GM23338 (cell line): ENCODE data around the gene BBX. TPM values are rescaled to one million over a fixed set of nuclear protein-coding genes. Genes with fewer than 3 reads are reported as not detected.
A peak's percentile ranks its signal among the peaks of the same experiment; 100 is the strongest.

ENCODE experiments used
- ATAC-seq: fragments of 200-7000 bp; cut with Tn5 transposase; 3 replicates; pipeline ENCODE4 v1.9.1; 2020
- DNase-seq: peaks from one replicate; pipeline ENCODE4 v3.0.0-alpha.2; 2015; ENCODE audit warnings: low spot score
- H2AFZ ChIP-seq: fragments of 200-600 bp; sonication (generic); 2 replicates; pipeline ENCODE4 v1.8.0; 2016; ENCODE audit warnings: antibody characterized with exemption, mild to moderate bottlenecking, moderate library complexity
- H3F3A ChIP-seq: fragments of 200-600 bp; sonication (generic); replicated peaks from 2 replicates; pipeline ENCODE4 v1.8.0; 2017; ENCODE audit warnings: antibody characterized with exemption, mixed run types, low read depth
- H3K27ac ChIP-seq: fragments of 200-600 bp; sonication (generic); 2 replicates; pipeline ENCODE4 v1.6.1; 2016; ENCODE audit warnings: low read depth
- H3K27me3 ChIP-seq: fragments of 200-600 bp; sonication (generic); 2 replicates; pipeline ENCODE4 v1.8.0; 2016; ENCODE audit warnings: mild to moderate bottlenecking, mixed run types, moderate library complexity; ENCODE audit not compliant: insufficient read depth
- H3K36me3 ChIP-seq: fragments of 200-600 bp; sonication (generic); 2 replicates; pipeline ENCODE4 v1.8.0; 2016; ENCODE audit warnings: mild to moderate bottlenecking; ENCODE audit not compliant: insufficient read depth
- H3K4me1 ChIP-seq: fragments of 200-600 bp; sonication (generic); 2 replicates; pipeline ENCODE4 v1.8.0; 2016; ENCODE audit warnings: mild to moderate bottlenecking, moderate library complexity; ENCODE audit not compliant: insufficient read depth
- H3K4me2 ChIP-seq: fragments of 200-600 bp; sonication (generic); 2 replicates; pipeline ENCODE4 v1.7.1; 2017; ENCODE audit warnings: mixed run types
- H3K4me3 ChIP-seq: fragments of 200-600 bp; sonication (generic); 2 replicates; pipeline ENCODE4 v1.6.1; 2016; ENCODE audit warnings: mixed run types
- H3K79me2 ChIP-seq: fragments of 200-600 bp; sonication (generic); replicated peaks from 2 replicates; pipeline ENCODE4 v1.8.0; 2017; ENCODE audit warnings: mild to moderate bottlenecking; ENCODE audit not compliant: insufficient read depth
- H3K9me2 ChIP-seq: fragments of 200-600 bp; sonication (generic); 2 replicates; pipeline ENCODE4 v1.8.0; 2017; ENCODE audit not compliant: insufficient read depth
- H4K20me1 ChIP-seq: fragments of 200-600 bp; sonication (generic); replicated peaks from 2 replicates; pipeline ENCODE4 v1.8.0; 2017; ENCODE audit warnings: mild to moderate bottlenecking; ENCODE audit not compliant: insufficient read depth
- H3K27ac Mint-ChIP-seq: 2 replicates; pipeline ENCODE4 v1.8.0; 2020; ENCODE audit warnings: inconsistent platforms, mild to moderate bottlenecking, moderate library complexity, mixed read lengths
- H3K27me3 Mint-ChIP-seq: 3 replicates; pipeline ENCODE4 v1.8.0; 2022; ENCODE audit warnings: low read depth, mild to moderate bottlenecking, moderate library complexity, mixed read lengths, inconsistent platforms; ENCODE audit not compliant: insufficient read depth, poor library complexity
- H3K36me3 Mint-ChIP-seq: 3 replicates; pipeline ENCODE4 v1.8.0; 2021; ENCODE audit warnings: low read depth, mild to moderate bottlenecking, inconsistent platforms, moderate library complexity, mixed read lengths
- H3K4me1 Mint-ChIP-seq: 3 replicates; pipeline ENCODE4 v1.8.0; 2020; ENCODE audit warnings: mild to moderate bottlenecking, inconsistent platforms, mixed read lengths
- H3K4me3 Mint-ChIP-seq: 3 replicates; pipeline ENCODE4 v1.8.0; 2021; ENCODE audit warnings: moderate library complexity, mild to moderate bottlenecking, inconsistent platforms, mixed read lengths
- H3K9me3 Mint-ChIP-seq: 3 replicates; pipeline ENCODE4 v1.8.0; 2020; ENCODE audit warnings: moderate library complexity, mild to moderate bottlenecking, inconsistent platforms, mixed read lengths
- EZH2phosphoT487 ChIP-seq: fragments of 200-600 bp; sonication (generic); IDR thresholded peaks from one replicate; pipeline ENCODE4 v1.8.1; 2018; ENCODE audit warnings: antibody characterized with exemption; ENCODE audit not compliant: unreplicated experiment
- JUNB ChIP-seq: IDR thresholded peaks from one replicate; pipeline ENCODE4 v1.6.1; 2016; ENCODE audit warnings: antibody characterized with exemption; ENCODE audit not compliant: unreplicated experiment
- NANOG ChIP-seq: IDR thresholded peaks from 2 replicates; pipeline ENCODE4 v1.6.1; 2016; ENCODE audit warnings: antibody characterized with exemption, borderline replicate concordance
- POLR2AphosphoS5 ChIP-seq: IDR thresholded peaks from 2 replicates; pipeline ENCODE4 v1.6.1; 2016; ENCODE audit warnings: antibody characterized with exemption, low read depth
- STAT1 ChIP-seq: IDR thresholded peaks from one replicate; pipeline ENCODE4 v1.6.1; 2016; ENCODE audit warnings: antibody characterized with exemption; ENCODE audit not compliant: unreplicated experiment
- ZNF114 ChIP-seq: fragments of 250-450 bp; sonication (Bioruptor Pico); IDR thresholded peaks from 2 replicates; pipeline ENCODE4 v1.5.0; 2020; ENCODE audit warnings: mild to moderate bottlenecking, moderate library complexity
- ZNF331 ChIP-seq: fragments of 250-450 bp; sonication (Bioruptor Pico); IDR thresholded peaks from 2 replicates; pipeline ENCODE4 v1.5.0; 2020; ENCODE audit warnings: low read depth, mild to moderate bottlenecking, moderate library complexity
- polyA plus RNA-seq: library from polyadenylated mRNA; unstranded; fragments of >200 nt; fragmentation: Nextera tagmentation; extraction: Ambion mirVana; gene quantifications from 2 replicates; pipeline ENCODE4 v1.2.1, GENCODE V29; 2016
- total RNA-seq: library from RNA; depleted of rRNA; stranded (reverse); fragments of >200 nt; shearing (Covaris generic); gene quantifications from 2 replicates; pipeline ENCODE4 v1.2.3, GENCODE V29; 2014
- TF ChIP-seq, protein P1 (sequence below): IDR thresholded peaks from 2 replicates; pipeline ENCODE4 v1.6.1; 2016; ENCODE audit warnings: antibody characterized with exemption
- TF ChIP-seq, protein P2 (sequence below): IDR thresholded peaks from one replicate; pipeline ENCODE4 v1.6.1; 2018; ENCODE audit warnings: antibody characterized with exemption; ENCODE audit not compliant: unreplicated experiment
- TF ChIP-seq, protein P3 (sequence below), 2 experiments: fragments of 200-600 bp in 1 of 2; sonication (generic) in 1 of 2; conservative IDR thresholded peaks; 2 replicates each; pipeline versions ENCODE4 v1.5.1 to v1.6.1; 2016 to 2017; ENCODE audit warnings: antibody characterized with exemption in 2 of 2, low read depth in 2 of 2, mild to moderate bottlenecking in 2 of 2, moderate library complexity in 1 of 2

Gene BBX
- total and polyA plus RNA-seq, 2 experiments from 2014 or later = 35.2 to 44.1 TPM

DNA sequence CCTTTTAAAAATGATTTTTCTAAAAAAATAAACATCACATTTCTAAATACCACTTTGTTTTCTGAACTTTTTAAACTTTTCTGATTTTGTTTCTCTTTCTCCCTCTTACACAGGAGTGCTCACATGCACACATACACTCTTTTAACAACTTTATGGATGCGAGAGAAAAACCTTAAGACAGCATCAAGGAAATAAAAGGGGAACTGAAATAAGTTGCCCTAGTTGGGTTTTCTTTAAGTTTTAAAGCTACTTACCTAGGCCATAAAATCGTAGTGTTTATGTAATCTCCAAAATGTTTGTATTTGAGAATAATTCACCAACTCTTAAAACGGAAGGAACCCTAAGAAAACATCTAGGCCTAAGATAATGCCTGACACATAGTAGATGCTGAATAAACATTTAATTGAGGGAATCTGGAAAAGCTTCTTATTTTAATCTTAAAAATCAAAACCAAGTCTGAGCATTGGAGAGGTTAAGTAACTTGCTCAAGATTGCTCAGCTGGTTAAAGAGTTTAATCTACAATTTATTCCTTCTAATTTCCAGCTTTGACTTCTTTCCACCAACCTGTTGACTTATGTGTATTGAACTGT is 1.2 kb upstream of the BBX start:
- TF ChIP-seq POLR2AphosphoS5 (no peak), JUNB (no peak), ZNF114 (CRISPR knock-in tag) (no peak), ZNF331 (CRISPR knock-in tag) (no peak), EZH2phosphoT487 (no peak), STAT1 (no peak)
- TF ChIP-seq, protein P1, sequence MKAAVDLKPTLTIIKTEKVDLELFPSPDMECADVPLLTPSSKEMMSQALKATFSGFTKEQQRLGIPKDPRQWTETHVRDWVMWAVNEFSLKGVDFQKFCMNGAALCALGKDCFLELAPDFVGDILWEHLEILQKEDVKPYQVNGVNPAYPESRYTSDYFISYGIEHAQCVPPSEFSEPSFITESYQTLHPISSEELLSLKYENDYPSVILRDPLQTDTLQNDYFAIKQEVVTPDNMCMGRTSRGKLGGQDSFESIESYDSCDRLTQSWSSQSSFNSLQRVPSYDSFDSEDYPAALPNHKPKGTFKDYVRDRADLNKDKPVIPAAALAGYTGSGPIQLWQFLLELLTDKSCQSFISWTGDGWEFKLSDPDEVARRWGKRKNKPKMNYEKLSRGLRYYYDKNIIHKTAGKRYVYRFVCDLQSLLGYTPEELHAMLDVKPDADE = no peak
- TF ChIP-seq, protein P2, sequence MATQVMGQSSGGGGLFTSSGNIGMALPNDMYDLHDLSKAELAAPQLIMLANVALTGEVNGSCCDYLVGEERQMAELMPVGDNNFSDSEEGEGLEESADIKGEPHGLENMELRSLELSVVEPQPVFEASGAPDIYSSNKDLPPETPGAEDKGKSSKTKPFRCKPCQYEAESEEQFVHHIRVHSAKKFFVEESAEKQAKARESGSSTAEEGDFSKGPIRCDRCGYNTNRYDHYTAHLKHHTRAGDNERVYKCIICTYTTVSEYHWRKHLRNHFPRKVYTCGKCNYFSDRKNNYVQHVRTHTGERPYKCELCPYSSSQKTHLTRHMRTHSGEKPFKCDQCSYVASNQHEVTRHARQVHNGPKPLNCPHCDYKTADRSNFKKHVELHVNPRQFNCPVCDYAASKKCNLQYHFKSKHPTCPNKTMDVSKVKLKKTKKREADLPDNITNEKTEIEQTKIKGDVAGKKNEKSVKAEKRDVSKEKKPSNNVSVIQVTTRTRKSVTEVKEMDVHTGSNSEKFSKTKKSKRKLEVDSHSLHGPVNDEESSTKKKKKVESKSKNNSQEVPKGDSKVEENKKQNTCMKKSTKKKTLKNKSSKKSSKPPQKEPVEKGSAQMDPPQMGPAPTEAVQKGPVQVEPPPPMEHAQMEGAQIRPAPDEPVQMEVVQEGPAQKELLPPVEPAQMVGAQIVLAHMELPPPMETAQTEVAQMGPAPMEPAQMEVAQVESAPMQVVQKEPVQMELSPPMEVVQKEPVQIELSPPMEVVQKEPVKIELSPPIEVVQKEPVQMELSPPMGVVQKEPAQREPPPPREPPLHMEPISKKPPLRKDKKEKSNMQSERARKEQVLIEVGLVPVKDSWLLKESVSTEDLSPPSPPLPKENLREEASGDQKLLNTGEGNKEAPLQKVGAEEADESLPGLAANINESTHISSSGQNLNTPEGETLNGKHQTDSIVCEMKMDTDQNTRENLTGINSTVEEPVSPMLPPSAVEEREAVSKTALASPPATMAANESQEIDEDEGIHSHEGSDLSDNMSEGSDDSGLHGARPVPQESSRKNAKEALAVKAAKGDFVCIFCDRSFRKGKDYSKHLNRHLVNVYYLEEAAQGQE = no peak
- ATAC-seq (no peak), DNase-seq (no peak)
- no peaks in the 10 kb centered on the region for H3K9me2 ChIP-seq
- 0 out of 2 replicates have a peak, but pooled peaks cover 4% of the 10 kb centered on the region for H3K36me3 ChIP-seq
- H3K27me3 ChIP-seq = peaks cover 14% of the 10 kb centered on the region
- peaks cover 4% of the 10 kb centered on the region; the same call in 1 of the 3 replicates for H3K36me3 Mint-ChIP-seq
- H3K27me3 Mint-ChIP-seq = peaks cover 11% of the 10 kb centered on the region
- H3F3A ChIP-seq = no peaks in the 10 kb centered on the region
- H3K27ac Mint-ChIP-seq = no peak overlapping the region
- no peaks in the 10 kb centered on the region for H3K9me3 Mint-ChIP-seq
- peaks cover 4% of the 10 kb centered on the region for H4K20me1 ChIP-seq
- H3K79me2 ChIP-seq = peaks cover 17% of the 10 kb centered on the region
- peaks cover 6% of the 10 kb centered on the region for H3K4me1 ChIP-seq
- H3K4me1 Mint-ChIP-seq = peaks cover 12% of the 10 kb centered on the region; the same call in 2 of the 3 replicates
- no peak overlapping the region for H2AFZ ChIP-seq
- no peak overlapping the region for H3K4me3 ChIP-seq
- no peak overlapping the region for H3K4me2 ChIP-seq
- no peak overlapping the region for H3K27ac ChIP-seq
- no peak overlapping the region for H3K4me3 Mint-ChIP-seq

DNA sequence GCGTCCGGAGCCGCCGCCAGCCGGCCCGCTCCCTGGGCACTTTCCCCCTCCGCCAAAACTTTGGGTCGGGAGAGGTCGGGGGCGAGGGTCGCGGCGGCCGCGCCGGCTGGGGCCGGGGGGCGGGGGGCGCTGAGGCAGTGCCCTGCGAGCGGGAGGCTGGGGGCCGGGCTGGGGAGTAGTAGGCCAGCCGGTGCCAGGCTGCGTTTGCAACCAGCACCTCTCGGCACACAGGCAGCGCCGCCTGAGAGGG is 452 bp downstream of the BBX start:
- ATAC-seq (peak; percentile 68), DNase-seq (peak; percentile 56)
- H3K9me3 Mint-ChIP-seq = no peaks in the 10 kb centered on the region
- Histone ChIP-seq H3K27me3 (peaks cover 16% of the 10 kb centered on the region), H3F3A (no peaks in the 10 kb centered on the region), H3K4me3 (peak overlapping the region; percentile 92), H2AFZ (peak overlapping the region; percentile 93), H3K36me3 (peaks cover 4% of the 10 kb centered on the region; the same call in 1 of the 2 replicates), H3K79me2 (peaks cover 34% of the 10 kb centered on the region), H3K9me2 (no peaks in the 10 kb centered on the region), H3K4me1 (peaks cover 6% of the 10 kb centered on the region), H4K20me1 (peaks cover 9% of the 10 kb centered on the region), H3K4me2 (peak overlapping the region; percentile 97), H3K27ac (peak overlapping the region; percentile 87; the same call in 1 of the 2 replicates)
- no peak overlapping the region for H3K27ac Mint-ChIP-seq
- H3K4me3 Mint-ChIP-seq = peak overlapping the region; percentile 94
- H3K4me1 Mint-ChIP-seq = peaks cover 12% of the 10 kb centered on the region; the same call in 2 of the 3 replicates
- peaks cover 11% of the 10 kb centered on the region for H3K27me3 Mint-ChIP-seq
- peaks cover 16% of the 10 kb centered on the region for H3K36me3 Mint-ChIP-seq
- TF ChIP-seq, protein P3, sequence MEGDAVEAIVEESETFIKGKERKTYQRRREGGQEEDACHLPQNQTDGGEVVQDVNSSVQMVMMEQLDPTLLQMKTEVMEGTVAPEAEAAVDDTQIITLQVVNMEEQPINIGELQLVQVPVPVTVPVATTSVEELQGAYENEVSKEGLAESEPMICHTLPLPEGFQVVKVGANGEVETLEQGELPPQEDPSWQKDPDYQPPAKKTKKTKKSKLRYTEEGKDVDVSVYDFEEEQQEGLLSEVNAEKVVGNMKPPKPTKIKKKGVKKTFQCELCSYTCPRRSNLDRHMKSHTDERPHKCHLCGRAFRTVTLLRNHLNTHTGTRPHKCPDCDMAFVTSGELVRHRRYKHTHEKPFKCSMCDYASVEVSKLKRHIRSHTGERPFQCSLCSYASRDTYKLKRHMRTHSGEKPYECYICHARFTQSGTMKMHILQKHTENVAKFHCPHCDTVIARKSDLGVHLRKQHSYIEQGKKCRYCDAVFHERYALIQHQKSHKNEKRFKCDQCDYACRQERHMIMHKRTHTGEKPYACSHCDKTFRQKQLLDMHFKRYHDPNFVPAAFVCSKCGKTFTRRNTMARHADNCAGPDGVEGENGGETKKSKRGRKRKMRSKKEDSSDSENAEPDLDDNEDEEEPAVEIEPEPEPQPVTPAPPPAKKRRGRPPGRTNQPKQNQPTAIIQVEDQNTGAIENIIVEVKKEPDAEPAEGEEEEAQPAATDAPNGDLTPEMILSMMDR (conservative IDR thresholded peaks at IDR 0.05; ENCODE audit: low read depth in 2 of 2) = no peak
- TF ChIP-seq NANOG = no peak
